ENCODE measurements around the gene NACAD. TPM values are rescaled to one million over a fixed set of nuclear protein-coding genes. Genes with fewer than 3 reads are reported as not detected.

The NACAD gene
- total RNA-seq, 1 experiment from 2014 or later = not detected

DNA sequence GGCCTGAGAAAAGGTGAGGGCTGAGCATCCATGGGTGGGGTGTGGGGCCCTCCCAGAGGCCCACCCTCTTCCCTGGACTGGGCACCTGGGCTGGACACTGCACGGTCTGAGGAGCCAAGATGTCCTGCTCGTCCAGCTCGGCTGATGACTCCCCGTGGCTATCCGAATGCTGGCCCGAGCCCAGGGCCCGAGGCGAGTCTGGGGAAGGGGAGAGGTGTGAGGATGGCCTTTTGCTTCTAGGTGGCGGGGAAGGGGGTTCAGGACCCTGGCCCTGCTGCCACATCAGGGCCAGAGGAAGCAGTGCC lies 7.1 kb downstream of the NACAD start:
- BruUV-seq (replicated peaks) = no TSS peak
- CTCF ChIA-PET = interaction anchor here (0.7 kb wide), 1 partner anchor 1196 kb away, joined by 4 read pairs; no protein-coding TSS in a partner anchor
- intact Hi-C loops (cut with micrococcal nuclease) = no loop called here
- POLR2A ChIA-PET = interaction anchor here (0.6 kb wide), 1 partner anchor 8 kb away, joined by 3 read pairs; no protein-coding TSS in a partner anchor
- Mint-ChIP-seq H3K9me3 (ENCODE audit: unreplicated experiment) (no peaks in the 10 kb centered on the region), H3K27me3 (ENCODE audit: insufficient read depth, unreplicated experiment) (no peaks in the 10 kb centered on the region), H3K4me3 (ENCODE audit: unreplicated experiment) (no peak overlapping the region), H3K36me3 (ENCODE audit: insufficient read depth, unreplicated experiment) (peaks cover under 1% of the 10 kb centered on the region), H3K27ac (ENCODE audit: low read depth, unreplicated experiment) (no peak overlapping the region), H3K4me1 (ENCODE audit: insufficient read depth, unreplicated experiment) (peaks cover 5% of the 10 kb centered on the region)
- no peak for DNase-seq (ENCODE audit: unreplicated experiment)
- TF ChIP-seq, protein P1, sequence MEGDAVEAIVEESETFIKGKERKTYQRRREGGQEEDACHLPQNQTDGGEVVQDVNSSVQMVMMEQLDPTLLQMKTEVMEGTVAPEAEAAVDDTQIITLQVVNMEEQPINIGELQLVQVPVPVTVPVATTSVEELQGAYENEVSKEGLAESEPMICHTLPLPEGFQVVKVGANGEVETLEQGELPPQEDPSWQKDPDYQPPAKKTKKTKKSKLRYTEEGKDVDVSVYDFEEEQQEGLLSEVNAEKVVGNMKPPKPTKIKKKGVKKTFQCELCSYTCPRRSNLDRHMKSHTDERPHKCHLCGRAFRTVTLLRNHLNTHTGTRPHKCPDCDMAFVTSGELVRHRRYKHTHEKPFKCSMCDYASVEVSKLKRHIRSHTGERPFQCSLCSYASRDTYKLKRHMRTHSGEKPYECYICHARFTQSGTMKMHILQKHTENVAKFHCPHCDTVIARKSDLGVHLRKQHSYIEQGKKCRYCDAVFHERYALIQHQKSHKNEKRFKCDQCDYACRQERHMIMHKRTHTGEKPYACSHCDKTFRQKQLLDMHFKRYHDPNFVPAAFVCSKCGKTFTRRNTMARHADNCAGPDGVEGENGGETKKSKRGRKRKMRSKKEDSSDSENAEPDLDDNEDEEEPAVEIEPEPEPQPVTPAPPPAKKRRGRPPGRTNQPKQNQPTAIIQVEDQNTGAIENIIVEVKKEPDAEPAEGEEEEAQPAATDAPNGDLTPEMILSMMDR (IDR thresholded peaks at IDR 0.05; ENCODE audit: unreplicated experiment) = no peak

DNA sequence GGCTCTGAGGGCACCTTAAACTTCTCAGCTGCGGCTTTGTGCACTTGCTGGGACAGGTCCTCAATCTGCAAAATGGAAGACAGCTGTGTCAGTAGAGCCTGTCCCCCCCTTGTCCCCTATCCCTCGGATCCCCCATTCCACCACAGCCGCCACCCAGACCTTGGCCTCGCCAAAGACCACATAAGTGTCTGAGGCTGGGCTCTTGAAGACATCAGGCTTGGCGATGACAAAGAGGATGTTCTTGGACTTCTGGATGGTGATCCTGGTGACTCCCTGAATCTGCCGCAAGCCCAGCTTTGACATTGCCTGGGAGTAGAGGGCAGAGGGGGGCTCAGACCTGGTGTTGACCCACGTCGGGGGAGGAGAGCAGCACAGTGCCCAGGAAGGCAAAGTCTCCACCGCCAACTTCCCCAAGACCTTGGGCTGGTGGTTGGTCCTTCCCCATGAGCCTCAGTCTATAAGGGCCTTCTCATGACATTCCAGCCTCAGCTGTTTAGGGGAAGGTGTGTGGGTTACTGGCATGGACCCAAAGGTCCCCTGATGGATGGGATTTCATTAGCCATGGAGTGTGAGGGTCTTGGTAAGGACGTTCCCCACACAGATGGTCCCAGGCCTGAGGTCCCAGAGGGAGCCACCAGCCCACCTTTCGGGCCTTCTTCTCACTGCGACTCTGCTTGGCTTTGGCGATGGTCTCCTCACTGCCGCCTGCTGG lies 7.7 kb downstream of the NACAD start:
- BruUV-seq (replicated peaks) = no TSS peak
- ChIA-PET POLR2A (interaction anchor here (0.6 kb wide), 1 partner anchor 7 kb away, joined by 3 read pairs; no protein-coding TSS in a partner anchor), CTCF (interaction anchor here (0.7 kb wide), 1 partner anchor 1195 kb away, joined by 4 read pairs; no protein-coding TSS in a partner anchor)
- TF ChIP-seq, protein P1 (IDR thresholded peaks at IDR 0.05; ENCODE audit: unreplicated experiment) = no peak
- peaks cover 5% of the 10 kb centered on the region for H3K4me1 Mint-ChIP-seq (ENCODE audit: insufficient read depth, unreplicated experiment)
- intact Hi-C loops (cut with micrococcal nuclease) = no loop called here
- no peak overlapping the region for H3K4me3 Mint-ChIP-seq (ENCODE audit: unreplicated experiment)
- no peaks in the 10 kb centered on the region for H3K9me3 Mint-ChIP-seq (ENCODE audit: unreplicated experiment)
- DNase-seq (ENCODE audit: unreplicated experiment) = no peak
- H3K27me3 Mint-ChIP-seq (ENCODE audit: insufficient read depth, unreplicated experiment) = no peaks in the 10 kb centered on the region
- H3K27ac Mint-ChIP-seq (ENCODE audit: low read depth, unreplicated experiment) = no peak overlapping the region
- peaks cover 5% of the 10 kb centered on the region for H3K36me3 Mint-ChIP-seq (ENCODE audit: insufficient read depth, unreplicated experiment)

DNA sequence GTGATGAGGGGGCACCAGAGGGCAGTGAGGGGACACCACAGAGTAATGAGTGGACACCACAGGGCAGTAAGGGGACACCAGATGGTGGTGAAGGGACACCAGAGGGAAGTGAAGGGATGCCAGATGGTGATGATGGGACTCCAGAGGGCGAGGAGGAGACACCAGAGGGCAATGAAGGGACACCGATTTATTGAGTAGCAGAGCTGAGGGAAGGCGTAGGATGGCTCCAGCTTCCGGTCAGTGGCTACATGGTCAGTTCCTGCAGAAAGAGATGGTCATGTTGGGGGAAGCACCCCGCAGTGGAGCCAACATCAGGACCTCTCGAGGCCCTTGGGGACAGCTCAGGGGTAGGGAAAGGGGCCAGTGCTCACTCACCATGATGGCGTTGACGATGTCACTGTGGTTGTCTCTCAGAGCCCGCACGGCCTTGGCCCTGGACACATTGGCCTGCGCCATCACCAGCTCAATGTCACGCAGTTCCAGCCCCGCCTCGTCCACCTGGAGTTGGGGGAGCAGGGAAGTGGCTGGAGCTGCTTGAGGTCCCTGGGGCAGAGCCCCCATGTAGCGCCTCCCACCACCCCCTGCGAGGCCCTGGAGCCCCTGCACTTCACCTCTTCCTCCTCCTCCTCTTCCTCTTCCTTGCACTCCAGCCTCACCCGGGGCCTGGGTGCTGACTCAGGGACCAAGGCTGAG lies 8.4 kb downstream of the NACAD start:
- no TSS peak for BruUV-seq (replicated peaks)
- TF ChIP-seq, protein P1 (IDR thresholded peaks at IDR 0.05; ENCODE audit: unreplicated experiment) = no peak
- Mint-ChIP-seq H3K36me3 (ENCODE audit: insufficient read depth, unreplicated experiment) (peaks cover 7% of the 10 kb centered on the region), H3K9me3 (ENCODE audit: unreplicated experiment) (no peaks in the 10 kb centered on the region), H3K4me3 (ENCODE audit: unreplicated experiment) (no peak overlapping the region), H3K27ac (ENCODE audit: low read depth, unreplicated experiment) (no peak overlapping the region), H3K27me3 (ENCODE audit: insufficient read depth, unreplicated experiment) (no peaks in the 10 kb centered on the region), H3K4me1 (ENCODE audit: insufficient read depth, unreplicated experiment) (peaks cover 5% of the 10 kb centered on the region)
- ChIA-PET CTCF (no interaction called here), POLR2A (interaction anchor here (0.6 kb wide), 1 partner anchor 31 kb away, joined by 4 read pairs; the partner anchor contains the start of gene TBRG4)
- DNase-seq (ENCODE audit: unreplicated experiment) = no peak
- intact Hi-C loops (cut with micrococcal nuclease) = no loop called here

DNA sequence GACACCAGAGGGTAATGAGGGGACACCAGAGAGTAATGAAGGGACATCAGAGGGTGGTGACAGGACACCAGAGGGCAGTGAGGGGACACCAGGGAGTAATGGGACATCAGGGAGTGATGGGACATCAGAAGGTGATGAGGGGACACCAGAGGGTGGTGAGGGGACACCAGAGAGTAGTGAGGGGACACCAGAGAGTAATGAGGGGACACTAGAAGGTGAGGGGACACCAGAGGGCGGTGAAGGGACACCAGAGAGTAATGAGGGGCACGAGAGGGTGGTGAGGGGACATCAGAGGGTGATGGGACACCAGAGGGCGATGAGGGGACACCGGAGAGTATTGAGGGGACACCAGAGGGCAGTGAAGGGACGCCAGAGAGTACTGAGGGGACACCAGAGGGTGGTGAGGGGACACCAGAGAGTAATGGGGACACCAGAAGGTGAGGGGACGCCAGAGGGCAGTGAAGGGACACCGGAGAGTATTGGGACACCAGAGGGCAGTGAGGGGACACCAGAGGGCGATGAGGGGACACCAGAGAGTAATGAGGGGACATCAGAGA lies 10.6 kb downstream of the NACAD start:
- Mint-ChIP-seq H3K9me3 (ENCODE audit: unreplicated experiment) (no peaks in the 10 kb centered on the region), H3K27me3 (ENCODE audit: insufficient read depth, unreplicated experiment) (no peaks in the 10 kb centered on the region), H3K36me3 (ENCODE audit: insufficient read depth, unreplicated experiment) (peaks cover 20% of the 10 kb centered on the region), H3K27ac (ENCODE audit: low read depth, unreplicated experiment) (no peak overlapping the region), H3K4me1 (ENCODE audit: insufficient read depth, unreplicated experiment) (peaks cover 14% of the 10 kb centered on the region), H3K4me3 (ENCODE audit: unreplicated experiment) (no peak overlapping the region)
- ChIA-PET CTCF (interaction anchor here (0.9 kb wide), 1 partner anchor 15 kb away, joined by 3 read pairs; no protein-coding TSS in a partner anchor), POLR2A (no interaction called here)
- intact Hi-C loops (cut with micrococcal nuclease) = no loop called here
- BruUV-seq (replicated peaks) = no TSS peak
- TF ChIP-seq, protein P1 (IDR thresholded peaks at IDR 0.05; ENCODE audit: unreplicated experiment) = no peak
- no peak for DNase-seq (ENCODE audit: unreplicated experiment)

Measured in MCF 10A (cell line).